ENCODE measurements around the gene MARCHF5. TPM values are rescaled to one million over a fixed set of nuclear protein-coding genes. Genes with fewer than 3 reads are reported as not detected.

The MARCHF5 gene
- total and polyA plus RNA-seq, 10 of the 15 experiments (the other 5 are each of a cell fraction or from before 2014, with no cell fraction given) = 4.8 to 46.8 (median 19.0) TPM

GRCh38 chr10:92298487-92298886 is 7.5 kb downstream of the MARCHF5 start (continued):
- no peak for TF ChIP-seq CTCF (IDR thresholded peaks at IDR 0.05 in 2 of 3, conservative IDR thresholded peaks at IDR 0.05 in 1 of 3; ENCODE audit: control insufficient read depth in 2 of 3, extremely low read depth in 1 of 3, insufficient read depth in 1 of 3, low read depth in 3 of 3, low read length in 3 of 3)
- no peak for TF ChIP-seq RAD51 (IDR thresholded peaks at IDR 0.05)
- TF ChIP-seq ZZZ3 (IDR thresholded peaks at IDR 0.05; ENCODE audit: control insufficient read depth, insufficient read length, low read depth) = no peak
- no peak for TF ChIP-seq ZNF274 (IDR thresholded peaks at IDR 0.05; ENCODE audit: insufficient read depth, insufficient read length)

- ChIA-PET SMC1A (ENCODE audit: uncharacterized antibody, unreplicated experiment) (interaction anchor here (0.7 to 2.7 kb wide), 4 partner anchors 9 to 202 kb away, joined by 3 to 19 read pairs (median 3); partner anchors contain the start of genes CPEB3 and MARCHF5), RAD21 (ENCODE audit: unreplicated experiment) (interaction anchor here (1.0 kb wide), 1 partner anchor 9 kb away, joined by 3 read pairs; no protein-coding TSS in a partner anchor), CTCF (interaction anchor here (0.5 to 4.5 kb wide), 4 partner anchors 10 to 214 kb away, joined by 3 to 38 read pairs (median 3); partner anchors contain the start of genes CPEB3 and MARCHF5), POLR2A (interaction anchor here (0.8 to 1.1 kb wide), 2 partner anchors 9 to 190 kb away, joined by 4 to 6 read pairs; no protein-coding TSS in a partner anchor)
- Histone ChIP-seq H3K9me3 (replicated peaks; ENCODE audit: control insufficient read depth, insufficient read depth, low read length) (no peaks in the 10 kb centered on the region), H3K9ac (ENCODE audit: control insufficient read depth, insufficient read depth, low read length) (no peak overlapping the region), H3K4me3 (no peak overlapping the region), H3K79me2 (ENCODE audit: control insufficient read depth, insufficient read depth, low read length) (peaks cover 31% of the 10 kb centered on the region), H3K36me3 (ENCODE audit: control insufficient read depth in 2 of 2, insufficient read depth in 2 of 2, low read length in 1 of 2) (peaks cover 0 to 7% of the 10 kb centered on the region in 2 experiments; a peak in 1 of 4 replicates), H4K20me1 (ENCODE audit: control insufficient read depth, insufficient read depth) (no peaks in the 10 kb centered on the region), H3K4me1 (ENCODE audit: control insufficient read depth, insufficient read depth, low read length) (no peaks in the 10 kb centered on the region), H3K4me2 (ENCODE audit: control insufficient read depth, insufficient read depth) (no peak overlapping the region), H3K27ac (ENCODE audit: control insufficient read depth, insufficient read depth) (no peak overlapping the region), H2AFZ (ENCODE audit: control insufficient read depth, low read depth, low read length) (no peak overlapping the region), H3K27me3 (replicated peaks in 1 of 2; ENCODE audit: control insufficient read depth in 2 of 2, insufficient read depth in 2 of 2, low read length in 1 of 2) (no peaks in the 10 kb centered on the region)
- in situ Hi-C loops (cut with MboI) (no loop called here), intact Hi-C loops (cut with micrococcal nuclease; ENCODE audit: unreplicated experiment) (no loop called here)
- no peak for FAIRE-seq
- no peak for DNase-seq (ENCODE audit: low read depth, low spot score)
- BruUV-seq (replicated peaks) = no TSS peak
- no peak; the same call in 2 of the 3 replicates for ATAC-seq
- TF ChIP-seq LARP7 (IDR thresholded peaks at IDR 0.05) = no peak
- no peak for TF ChIP-seq ETV6 (conservative IDR thresholded peaks at IDR 0.05 in 1 of 2, IDR thresholded peaks at IDR 0.05 in 1 of 2; ENCODE audit: borderline replicate concordance in 1 of 2, low read depth in 1 of 2)
Measured at GRCh38 chr10:92303096-92303495, 12.1 kb downstream of the MARCHF5 start.

Measured in GM12878 (cell line).